ENCODE measurements around the gene GNL3L. TPM values are rescaled to one million over a fixed set of nuclear protein-coding genes. Genes with fewer than 3 reads are reported as not detected.
A peak's percentile ranks its signal among the peaks of the same experiment; 100 is the strongest.

GNL3L gene
- total and polyA plus RNA-seq, 9 of the 15 experiments (the other 6 are each of a cell fraction or from before 2014, with no cell fraction given), result 11.5 to 81.7 (median 37.6) TPM

GRCh38 chrX:54529552-54530356 is at the start of gene GNL3L (continued):
- TF ChIP-seq PYGO2 (tag; IDR thresholded peaks at IDR 0.05) (no peak), CEBPB (tag; IDR thresholded peaks at IDR 0.05) (peak; percentile 52), CREBBP (IDR thresholded peaks at IDR 0.05; ENCODE audit: low read depth, low read length) (no peak), ZNF639 (CRISPR knock-in tag; conservative IDR thresholded peaks at IDR 0.05 in 1 of 2, IDR thresholded peaks at IDR 0.05 in 1 of 2) (peak in 1 of 2 experiments; percentile 73; a peak in 2 of 4 replicates), BCLAF1 (IDR thresholded peaks at IDR 0.05; ENCODE audit: borderline replicate concordance in 1 of 2, control insufficient read depth in 1 of 2, low read depth in 2 of 2, low read length in 1 of 2) (no peak), MEF2D (tag; conservative IDR thresholded peaks at IDR 0.05; ENCODE audit: low read depth) (peak; percentile 72), NFATC3 (IDR thresholded peaks at IDR 0.05) (no peak), MGA (IDR thresholded peaks at IDR 0.05) (peak; percentile 96)
